Erythroblast (primary cell): Measurements from ENCODE around the gene STX18.

ENCODE experiments used
- GATA1 ChIP-seq: IDR thresholded peaks from 2 replicates; pipeline ENCODE4 v1.6.1; 2011; ENCODE audit warnings: low read depth, mild to moderate bottlenecking, control low read depth, low read length, moderate library complexity
- POLR2A ChIP-seq: IDR thresholded peaks from 2 replicates; pipeline ENCODE4 v1.6.1; 2011; ENCODE audit warnings: mild to moderate bottlenecking, low read length

DNA sequence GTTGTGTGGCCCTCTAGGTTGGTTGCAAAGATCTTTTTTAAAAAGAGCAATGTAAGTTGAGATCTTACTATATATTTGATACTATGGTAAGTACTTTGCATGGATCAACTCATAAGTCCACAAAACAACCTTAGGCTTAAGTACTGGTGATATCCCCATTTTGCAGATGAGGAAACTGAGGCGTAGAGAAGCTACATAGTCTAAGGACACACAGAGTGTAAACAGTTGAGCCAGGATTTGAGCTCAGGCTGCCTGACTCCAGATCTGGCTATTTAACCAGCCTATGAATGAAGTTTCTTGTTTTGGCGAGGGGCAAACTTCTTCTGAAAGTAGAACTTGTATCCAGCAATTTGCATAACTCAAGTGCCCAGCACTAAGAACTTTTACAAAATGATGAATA, 38.6 kb upstream of the STX18 start:
- TF ChIP-seq POLR2A (no peak), GATA1 (no peak)
